ENCODE data around the gene MBNL1. TPM values are rescaled to one million over a fixed set of nuclear protein-coding genes. Genes with fewer than 3 reads are reported as not detected.

Gene MBNL1
- total RNA-seq, 4 donors from 2014 or later: 413 to 774 (median 604) TPM

- TF ChIP-seq CTCF (IDR thresholded peaks at IDR 0.05; ENCODE audit: low read depth): no peak
Measured at GRCh38 chr3:152350139-152350538, 81.4 kb downstream of the MBNL1 start.

GRCh38 chr3:152350776-152351175, 82.0 kb downstream of the MBNL1 start:
- no peak for TF ChIP-seq CTCF (IDR thresholded peaks at IDR 0.05; ENCODE audit: low read depth)

- no peak for TF ChIP-seq CTCF (IDR thresholded peaks at IDR 0.05; ENCODE audit: low read depth)
Measured at GRCh38 chr3:152352554-152352953, 83.8 kb downstream of the MBNL1 start.

- TF ChIP-seq CTCF (IDR thresholded peaks at IDR 0.05; ENCODE audit: low read depth): no peak
Measured at GRCh38 chr3:152353578-152353977, 84.8 kb downstream of the MBNL1 start.

GRCh38 chr3:152355744-152356665, 87.3 kb downstream of the MBNL1 start:
- no peak for TF ChIP-seq CTCF (IDR thresholded peaks at IDR 0.05; ENCODE audit: low read depth)

GRCh38 chr3:152356870-152357276, 88.1 kb downstream of the MBNL1 start:
- no peak for TF ChIP-seq CTCF (IDR thresholded peaks at IDR 0.05; ENCODE audit: low read depth)

- no peak for TF ChIP-seq CTCF (IDR thresholded peaks at IDR 0.05; ENCODE audit: low read depth)
Measured at GRCh38 chr3:152357587-152357986, 88.9 kb downstream of the MBNL1 start.
